HepG2 (cell line): ENCODE measurements around the gene PCDH12. TPM values are rescaled to one million over a fixed set of nuclear protein-coding genes. Genes with fewer than 3 reads are reported as not detected.

ENCODE experiments used
- ATAC-seq: fragments of 200-7000 bp; cut with Tn5 transposase; 3 replicates; pipeline ENCODE4 v1.9.1; 2020; ENCODE audit warnings: mild to moderate bottlenecking, moderate library complexity
- BruUV-seq: library from RNA; stranded (reverse); fragments of 400-500 nt; replicated peaks from 2 replicates; lab custom pipeline; 2021; lab: Mats Ljungman, UMichigan
- CTCF ChIA-PET: fragments of 300-600 bp; formaldehyde crosslinking; extraction: SDS; loops from one replicate; lab custom pipeline; 2021; ENCODE audit warnings: low total read pairs, inconsistent platforms, low intra/inter-chr PET ratio; lab: Yijun Ruan, JAX
- POLR2A ChIA-PET: fragments of 350-600 bp; sonication (Branson Sonifier 250); formaldehyde crosslinking; loops from one replicate; lab custom pipeline; 2020; ENCODE audit warnings: antibody characterized with exemption, inconsistent platforms; lab: Yijun Ruan, JAX
- DNase-seq: peaks from one replicate; pipeline ENCODE4 v3.0.0-alpha.2; 2015; ENCODE audit warnings: low spot score
- FAIRE-seq: peaks from 3 replicates; lab custom pipeline; 2011; peaks lifted over from hg19 to GRCh38; lab: Jason Lieb, UNC
- H2AFZ ChIP-seq: one replicate; pipeline ENCODE4 v1.6.1; 2011; ENCODE audit warnings: low read length, inconsistent platforms
- H3K27ac ChIP-seq: fragments of 300-600 bp; 3 replicates; pipeline ENCODE4 v1.8.0; 2011; ENCODE audit warnings: mixed run types, mild to moderate bottlenecking, mixed read lengths, low read length, inconsistent platforms; ENCODE audit not compliant: insufficient read depth; ENCODE audit errors: extremely low read length
- H3K27me3 ChIP-seq, 2 experiments: fragments of 200-600 bp in 1 of 2; 2 replicates in 1 of 2; 3 replicates in 1 of 2; pipeline versions ENCODE4 v1.6.0 to v1.8.0; 2011; ENCODE audit warnings: low read length in 2 of 2, mild to moderate bottlenecking in 2 of 2, moderate library complexity in 2 of 2, inconsistent platforms in 1 of 2; ENCODE audit not compliant: insufficient read depth in 2 of 2, control insufficient read depth in 1 of 2
- H3K36me3 ChIP-seq, 2 experiments: fragments of 200-600 bp in 1 of 2; replicated peaks in 1 of 2; 2 replicates in 1 of 2; 3 replicates in 1 of 2; pipeline versions ENCODE4 v1.5.1 to v1.8.0; 2011; ENCODE audit warnings: low read length in 2 of 2, inconsistent platforms in 1 of 2; ENCODE audit not compliant: insufficient read depth in 2 of 2, control insufficient read depth in 1 of 2
- H3K4me1 ChIP-seq: 2 replicates; pipeline ENCODE4 v1.5.1; 2012; ENCODE audit warnings: low read length, inconsistent platforms; ENCODE audit not compliant: insufficient read depth
- H3K4me2 ChIP-seq: 2 replicates; pipeline ENCODE4 v1.6.0; 2011; ENCODE audit warnings: low read depth, low read length, inconsistent platforms
- H3K4me3 ChIP-seq, 3 experiments: fragments of 200-600 bp in 1 of 3; sonication (generic), shearing (Covaris generic) in 1 of 3; replicated peaks in 1 of 3; 2 replicates each; pipeline ENCODE4 v1.5.1; 2011 to 2016; ENCODE audit warnings: low read length in 3 of 3, inconsistent platforms in 2 of 3, low read depth in 2 of 3, mild to moderate bottlenecking in 2 of 3, control low read depth in 1 of 3, mixed read lengths in 1 of 3; ENCODE audit not compliant: insufficient read depth in 1 of 3
- H3K79me2 ChIP-seq: one replicate; pipeline ENCODE4 v1.6.1; 2011; ENCODE audit warnings: low read length, inconsistent platforms; ENCODE audit not compliant: insufficient read depth
- H3K9ac ChIP-seq: 2 replicates; pipeline ENCODE4 v1.6.0; 2011; ENCODE audit warnings: mild to moderate bottlenecking, low read depth, low read length, inconsistent platforms; ENCODE audit not compliant: insufficient read depth
- H3K9me3 ChIP-seq: 2 replicates; pipeline ENCODE4 v1.5.1; 2012; ENCODE audit warnings: mild to moderate bottlenecking, low read length
- H4K20me1 ChIP-seq: 2 replicates; pipeline ENCODE4 v1.6.0; 2011; ENCODE audit warnings: inconsistent platforms, mild to moderate bottlenecking, low read length, moderate library complexity; ENCODE audit not compliant: insufficient read depth
- CREM ChIP-seq, 2 experiments: sonication (generic) in 1 of 2; formaldehyde crosslinking in 1 of 2; IDR thresholded peaks; 2 replicates each; pipeline versions ENCODE4 v1.4.0 to v1.6.1; 2016 to 2020; ENCODE audit warnings: antibody characterized with exemption in 1 of 2, mild to moderate bottlenecking in 1 of 2, missing genetic modification reagents in 1 of 2
- DMAP1 ChIP-seq: IDR thresholded peaks from 2 replicates; pipeline ENCODE4 v1.6.1; 2016
- GTF3A ChIP-seq: sonication (generic); formaldehyde crosslinking; conservative IDR thresholded peaks from 2 replicates; pipeline ENCODE4 v1.4.0; 2020; ENCODE audit warnings: mild to moderate bottlenecking, missing genetic modification reagents
- NFATC3 ChIP-seq: sonication (generic); formaldehyde crosslinking; IDR thresholded peaks from 2 replicates; pipeline ENCODE4 v1.5.1; 2020; ENCODE audit warnings: mild to moderate bottlenecking, missing genetic modification reagents
- NFE2L1 ChIP-seq: sonication (generic); formaldehyde crosslinking; IDR thresholded peaks from 2 replicates; pipeline ENCODE4 v1.4.0; 2020; ENCODE audit warnings: missing genetic modification reagents, mild to moderate bottlenecking, borderline replicate concordance
- ZFP36L1 ChIP-seq: sonication (generic); formaldehyde crosslinking; IDR thresholded peaks from 2 replicates; pipeline ENCODE4 v1.8.0; 2022; ENCODE audit warnings: mild to moderate bottlenecking, missing genetic modification reagents, moderate library complexity
- ZMYM3 ChIP-seq: sonication (generic); formaldehyde crosslinking; IDR thresholded peaks from 2 replicates; pipeline ENCODE4 v1.5.1; 2020; ENCODE audit warnings: mild to moderate bottlenecking, missing genetic modification reagents
- ZNF234 ChIP-seq: sonication (generic); formaldehyde crosslinking; conservative IDR thresholded peaks from 2 replicates; pipeline ENCODE4 v1.5.1; 2020; ENCODE audit warnings: mild to moderate bottlenecking, missing genetic modification reagents
- ZNF24 ChIP-seq: fragments of 450-650 bp; IDR thresholded peaks from 2 replicates; pipeline ENCODE4 v1.6.1; 2017; ENCODE audit warnings: antibody characterized with exemption, mild to moderate bottlenecking
- ZNF263 ChIP-seq: sonication (generic); formaldehyde crosslinking; IDR thresholded peaks from 2 replicates; pipeline ENCODE4 v1.4.0; 2020; ENCODE audit warnings: missing genetic modification reagents
- ZNF34 ChIP-seq: sonication (generic); formaldehyde crosslinking; IDR thresholded peaks from 2 replicates; pipeline ENCODE4 v1.4.0; 2020; ENCODE audit warnings: mild to moderate bottlenecking, missing genetic modification reagents, borderline replicate concordance
- ZNF577 ChIP-seq: sonication (generic); formaldehyde crosslinking; IDR thresholded peaks from 2 replicates; pipeline ENCODE4 v1.4.0; 2020; ENCODE audit warnings: mild to moderate bottlenecking, low read depth, missing genetic modification reagents, borderline replicate concordance
- ZNF644 ChIP-seq: IDR thresholded peaks from 2 replicates; pipeline ENCODE4 v1.6.1; 2016; ENCODE audit warnings: low read depth
- ZNF737 ChIP-seq: sonication (generic); formaldehyde crosslinking; IDR thresholded peaks from 2 replicates; pipeline ENCODE4 v1.5.0; 2020; ENCODE audit warnings: missing genetic modification reagents, mild to moderate bottlenecking, borderline replicate concordance
- WGBS: methylation state at CpG from one replicate; pipeline ENCODE4 v1.1.6; 2017; ENCODE audit warnings: low lambda C conversion rate; 5-methylcytosine and 5-hydroxymethylcytosine counted together
- in situ Hi-C: cut with HindIII; loops from 2 replicates; pipeline ENCODE4 v1.10.0; 2017; ENCODE audit warnings: low pct_unique_long_range_greater_than_20kb; ENCODE audit not compliant: extremely low pct_ligation_motif_present
- intact Hi-C: fragments of 100-400 bp; cut with micrococcal nuclease; formaldehyde crosslinking; loops from one replicate; pipeline ENCODE4 v1.10.0; 2022; ENCODE audit not compliant: unreplicated experiment
- polyA plus RNA-seq, 8 experiments: library from polyadenylated mRNA; depleted of rRNA in 3 of 8; stranded (reverse) in 7 of 8; unstranded in 1 of 8; fragments of >200 nt; fragmentation: Illumina TruSeq in 4 of 8; extraction: Trizol in 4 of 8; gene quantifications; 2 replicates each; pipeline versions ENCODE4 v1.2.1 to v1.2.3, GENCODE V29; 2011 to 2016; ENCODE audit warnings: low read depth in 4 of 8, missing spikeins in 1 of 8, mixed read lengths in 1 of 8; ENCODE audit not compliant: insufficient read depth in 1 of 8
- total RNA-seq, 5 experiments: library from RNA; depleted of rRNA; stranded (reverse); fragments of >200 nt; fragmentation: Illumina TruSeq; extraction: Trizol; gene quantifications; 2 replicates each; pipeline ENCODE4 v1.2.3, GENCODE V29; 2016; ENCODE audit warnings: low read depth in 1 of 5
- TF ChIP-seq, protein P1 (sequence below): sonication (generic); formaldehyde crosslinking; IDR thresholded peaks from 2 replicates; pipeline ENCODE4 v1.8.1; 2023; ENCODE audit warnings: mild to moderate bottlenecking, moderate library complexity, missing genetic modification reagents
- TF ChIP-seq, protein P2 (sequence below): IDR thresholded peaks from 2 replicates; pipeline ENCODE4 v1.6.1; 2016
- TF ChIP-seq, protein P3 (sequence below): sonication (generic); formaldehyde crosslinking; IDR thresholded peaks from 2 replicates; pipeline ENCODE4 v1.5.0; 2020; ENCODE audit warnings: missing genetic modification reagents
- TF ChIP-seq, protein P4 (sequence below): sonication (generic); formaldehyde crosslinking; IDR thresholded peaks from 2 replicates; pipeline ENCODE4 v1.4.0; 2020; ENCODE audit warnings: missing genetic modification reagents
- TF ChIP-seq, protein P5 (sequence below): sonication (generic); formaldehyde crosslinking; IDR thresholded peaks from 2 replicates; pipeline ENCODE4 v1.4.0; 2020; ENCODE audit warnings: mild to moderate bottlenecking, missing genetic modification reagents

PCDH12 gene
- total and polyA plus RNA-seq, 2 of the 13 experiments (the other 11 are each of a cell fraction or from before 2014, with no cell fraction given) = not detected

DNA sequence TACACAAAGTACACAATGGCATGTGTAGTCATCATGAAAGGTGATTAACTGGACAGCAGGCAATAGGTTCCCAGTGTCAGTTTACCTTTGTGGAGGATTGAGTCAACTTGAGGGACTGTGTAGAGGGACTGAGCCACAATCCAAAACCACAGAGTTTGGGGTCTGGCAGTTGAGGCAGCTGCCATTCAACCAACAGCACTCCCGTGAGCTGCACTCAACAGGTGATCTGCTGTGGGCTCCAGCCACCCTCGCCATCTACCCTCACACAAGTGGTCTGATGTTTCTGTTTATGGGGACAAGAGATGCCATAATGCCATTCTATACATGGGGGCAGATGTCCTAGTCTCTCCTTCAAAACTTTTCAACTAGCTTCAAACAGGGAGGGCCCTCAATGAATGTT, 37.2 kb downstream of the PCDH12 start:
- Histone ChIP-seq H3K27me3 (peaks cover 0 to 12% of the 10 kb centered on the region in 2 experiments; a peak in 1 of 5 replicates), H3K9me3 (no peaks in the 10 kb centered on the region), H3K4me3 (no peak overlapping the region)
- POLR2A ChIA-PET = no interaction called here
- BruUV-seq = no TSS peak
- no peak for TF ChIP-seq ZNF234 (CRISPR knock-in tag)
- no peak for TF ChIP-seq NFE2L1 (CRISPR knock-in tag)
- TF ChIP-seq, protein P1, sequence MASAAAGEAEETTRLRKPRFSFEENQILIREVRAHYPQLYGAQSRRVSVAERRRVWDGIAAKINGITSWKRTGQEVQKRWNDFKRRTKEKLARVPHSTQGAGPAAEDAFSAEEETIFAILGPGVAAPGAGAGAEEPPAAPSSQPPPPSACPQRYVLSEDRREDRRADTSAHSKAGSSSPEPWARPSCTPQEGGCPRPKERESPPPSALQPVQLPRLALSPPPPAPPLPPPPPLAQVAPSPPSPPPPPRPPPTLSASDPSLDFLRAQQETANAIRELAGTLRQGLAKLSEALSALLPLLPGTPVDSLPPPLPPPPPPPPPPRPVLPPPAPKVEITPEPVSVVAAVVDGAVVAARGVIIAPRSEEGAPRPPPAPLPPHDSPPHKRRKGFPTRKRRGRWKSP (CRISPR knock-in tag) = no peak
- no peak for TF ChIP-seq GTF3A (CRISPR knock-in tag)
- no peak for TF ChIP-seq DMAP1 (CRISPR knock-in tag)
- TF ChIP-seq ZFP36L1 (CRISPR knock-in tag) = no peak
- TF ChIP-seq ZNF34 = no peak
- TF ChIP-seq, protein P2, sequence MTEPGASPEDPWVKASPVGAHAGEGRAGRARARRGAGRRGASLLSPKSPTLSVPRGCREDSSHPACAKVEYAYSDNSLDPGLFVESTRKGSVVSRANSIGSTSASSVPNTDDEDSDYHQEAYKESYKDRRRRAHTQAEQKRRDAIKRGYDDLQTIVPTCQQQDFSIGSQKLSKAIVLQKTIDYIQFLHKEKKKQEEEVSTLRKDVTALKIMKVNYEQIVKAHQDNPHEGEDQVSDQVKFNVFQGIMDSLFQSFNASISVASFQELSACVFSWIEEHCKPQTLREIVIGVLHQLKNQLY = no peak
- TF ChIP-seq, protein P3, sequence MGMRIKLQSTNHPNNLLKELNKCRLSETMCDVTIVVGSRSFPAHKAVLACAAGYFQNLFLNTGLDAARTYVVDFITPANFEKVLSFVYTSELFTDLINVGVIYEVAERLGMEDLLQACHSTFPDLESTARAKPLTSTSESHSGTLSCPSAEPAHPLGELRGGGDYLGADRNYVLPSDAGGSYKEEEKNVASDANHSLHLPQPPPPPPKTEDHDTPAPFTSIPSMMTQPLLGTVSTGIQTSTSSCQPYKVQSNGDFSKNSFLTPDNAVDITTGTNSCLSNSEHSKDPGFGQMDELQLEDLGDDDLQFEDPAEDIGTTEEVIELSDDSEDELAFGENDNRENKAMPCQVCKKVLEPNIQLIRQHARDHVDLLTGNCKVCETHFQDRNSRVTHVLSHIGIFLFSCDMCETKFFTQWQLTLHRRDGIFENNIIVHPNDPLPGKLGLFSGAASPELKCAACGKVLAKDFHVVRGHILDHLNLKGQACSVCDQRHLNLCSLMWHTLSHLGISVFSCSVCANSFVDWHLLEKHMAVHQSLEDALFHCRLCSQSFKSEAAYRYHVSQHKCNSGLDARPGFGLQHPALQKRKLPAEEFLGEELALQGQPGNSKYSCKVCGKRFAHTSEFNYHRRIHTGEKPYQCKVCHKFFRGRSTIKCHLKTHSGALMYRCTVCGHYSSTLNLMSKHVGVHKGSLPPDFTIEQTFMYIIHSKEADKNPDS (CRISPR knock-in tag) = no peak
- TF ChIP-seq ZNF24 = no peak
- no peak for TF ChIP-seq ZNF577 (CRISPR knock-in tag)
- no peak for TF ChIP-seq ZNF737 (CRISPR knock-in tag)
- TF ChIP-seq, protein P4, sequence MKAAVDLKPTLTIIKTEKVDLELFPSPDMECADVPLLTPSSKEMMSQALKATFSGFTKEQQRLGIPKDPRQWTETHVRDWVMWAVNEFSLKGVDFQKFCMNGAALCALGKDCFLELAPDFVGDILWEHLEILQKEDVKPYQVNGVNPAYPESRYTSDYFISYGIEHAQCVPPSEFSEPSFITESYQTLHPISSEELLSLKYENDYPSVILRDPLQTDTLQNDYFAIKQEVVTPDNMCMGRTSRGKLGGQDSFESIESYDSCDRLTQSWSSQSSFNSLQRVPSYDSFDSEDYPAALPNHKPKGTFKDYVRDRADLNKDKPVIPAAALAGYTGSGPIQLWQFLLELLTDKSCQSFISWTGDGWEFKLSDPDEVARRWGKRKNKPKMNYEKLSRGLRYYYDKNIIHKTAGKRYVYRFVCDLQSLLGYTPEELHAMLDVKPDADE (CRISPR knock-in tag) = no peak
- TF ChIP-seq ZNF644 (CRISPR knock-in tag) = no peak
- no peak for TF ChIP-seq ZNF263
- TF ChIP-seq ZMYM3 (CRISPR knock-in tag) = no peak
- TF ChIP-seq NFATC3 (CRISPR knock-in tag) = no peak
- TF ChIP-seq, protein P5, sequence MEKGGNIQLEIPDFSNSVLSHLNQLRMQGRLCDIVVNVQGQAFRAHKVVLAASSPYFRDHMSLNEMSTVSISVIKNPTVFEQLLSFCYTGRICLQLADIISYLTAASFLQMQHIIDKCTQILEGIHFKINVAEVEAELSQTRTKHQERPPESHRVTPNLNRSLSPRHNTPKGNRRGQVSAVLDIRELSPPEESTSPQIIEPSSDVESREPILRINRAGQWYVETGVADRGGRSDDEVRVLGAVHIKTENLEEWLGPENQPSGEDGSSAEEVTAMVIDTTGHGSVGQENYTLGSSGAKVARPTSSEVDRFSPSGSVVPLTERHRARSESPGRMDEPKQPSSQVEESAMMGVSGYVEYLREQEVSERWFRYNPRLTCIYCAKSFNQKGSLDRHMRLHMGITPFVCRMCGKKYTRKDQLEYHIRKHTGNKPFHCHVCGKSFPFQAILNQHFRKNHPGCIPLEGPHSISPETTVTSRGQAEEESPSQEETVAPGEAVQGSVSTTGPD = no peak
- no peak for TF ChIP-seq CREM (IDR thresholded peaks at IDR 0.05)
- no peak for TF ChIP-seq CREM (CRISPR knock-in tag; IDR thresholded peaks at IDR 0.05)
- TF ChIP-seq, all 625 proteins: peak for 0
- Histone ChIP-seq H3K9ac (no peak overlapping the region), H3K27ac (no peak overlapping the region), H3K36me3 (peaks cover 2 to 3% of the 10 kb centered on the region in 2 experiments; a peak in 1 of 5 replicates), H3K4me2 (no peak overlapping the region), H3K79me2 (peaks cover 7% of the 10 kb centered on the region), H2AFZ (no peak overlapping the region), H4K20me1 (0 out of 2 replicates have a peak, but pooled peaks cover 3% of the 10 kb centered on the region), H3K4me1 (peaks cover 34% of the 10 kb centered on the region)
- CTCF ChIA-PET = no interaction called here
- ATAC-seq = no peak
- FAIRE-seq = no peak
- in situ Hi-C loops (no loop called here), intact Hi-C loops (no loop called here)
- WGBS = 89% methylated on average over 2 of the region's 2 CpGs
- no peak for DNase-seq
